ENCODE measurements around the gene CCDC184. TPM values are rescaled to one million over a fixed set of nuclear protein-coding genes. Genes with fewer than 3 reads are reported as not detected.

The CCDC184 gene
- total and polyA plus RNA-seq, 2 experiments from 2014 or later = 4.8 to 13.8 TPM

GRCh38 chr12:48185181-48185919, 1.9 kb downstream of the CCDC184 start:
- 64% methylated on average over 10 of the region's 10 CpGs for WGBS (ENCODE audit: low lambda C conversion rate, missing lambda C conversion rate)
- H3K79me2 ChIP-seq = no peaks in the 10 kb centered on the region
- H3K27me3 ChIP-seq = peaks cover 42% of the 10 kb centered on the region
- H3K9me2 ChIP-seq (replicated peaks; ENCODE audit: insufficient read depth) = no peaks in the 10 kb centered on the region
- no peaks in the 10 kb centered on the region for H3K9me3 ChIP-seq (ENCODE audit: low read depth)
- no peaks in the 10 kb centered on the region for H4K20me1 ChIP-seq (ENCODE audit: insufficient read depth, poor library complexity, severe bottlenecking)
- H3K27ac ChIP-seq = no peak overlapping the region
- peak overlapping the region; percentile 87 for H3K4me2 ChIP-seq
- TF ChIP-seq EZH2 (IDR thresholded peaks at IDR 0.05; ENCODE audit: borderline replicate concordance) (no peak), EZH2phosphoT487 (IDR thresholded peaks at IDR 0.05; ENCODE audit: low read depth, severe bottlenecking, unreplicated experiment) (no peak), CTCF (IDR thresholded peaks at IDR 0.05; ENCODE audit: poor library complexity) (no peak)
- H2AFZ ChIP-seq = no peak overlapping the region
- peak; percentile 54 for DNase-seq (ENCODE audit: low spot score)
- H3K4me3 ChIP-seq = no peak overlapping the region
- peaks cover 12% of the 10 kb centered on the region for H3K4me1 ChIP-seq (ENCODE audit: insufficient read depth)
- H3K36me3 ChIP-seq (replicated peaks; ENCODE audit: insufficient read depth, low read depth) = no peaks in the 10 kb centered on the region

- no peaks in the 10 kb centered on the region for H3K9me2 ChIP-seq (replicated peaks; ENCODE audit: insufficient read depth)
- peaks cover 21% of the 10 kb centered on the region for H3K27me3 ChIP-seq
- H3K79me2 ChIP-seq = no peaks in the 10 kb centered on the region
- H3K9me3 ChIP-seq (ENCODE audit: low read depth) = no peaks in the 10 kb centered on the region
- no peak overlapping the region for H2AFZ ChIP-seq
- no peaks in the 10 kb centered on the region for H3K36me3 ChIP-seq (replicated peaks; ENCODE audit: insufficient read depth, low read depth)
- H3K4me2 ChIP-seq = no peak overlapping the region
- WGBS (ENCODE audit: low lambda C conversion rate, missing lambda C conversion rate) = 83% methylated on average over 10 of the region's 10 CpGs
- H3K4me1 ChIP-seq (ENCODE audit: insufficient read depth) = peaks cover 5% of the 10 kb centered on the region
- H4K20me1 ChIP-seq (ENCODE audit: insufficient read depth, poor library complexity, severe bottlenecking) = no peaks in the 10 kb centered on the region
- no peak for DNase-seq (ENCODE audit: low spot score)
- H3K27ac ChIP-seq = no peak overlapping the region
- H3K4me3 ChIP-seq = no peak overlapping the region
- TF ChIP-seq EZH2phosphoT487 (IDR thresholded peaks at IDR 0.05; ENCODE audit: low read depth, severe bottlenecking, unreplicated experiment) (no peak), EZH2 (IDR thresholded peaks at IDR 0.05; ENCODE audit: borderline replicate concordance) (no peak), CTCF (IDR thresholded peaks at IDR 0.05; ENCODE audit: poor library complexity) (no peak)
Observed at GRCh38 chr12:48187916-48188695, 4.7 kb downstream of the CCDC184 start.

GRCh38 chr12:48189331-48190125, 6.1 kb downstream of the CCDC184 start:
- H3K27me3 ChIP-seq = peaks cover 14% of the 10 kb centered on the region
- H3K9me2 ChIP-seq (replicated peaks; ENCODE audit: insufficient read depth) = no peaks in the 10 kb centered on the region
- no peak overlapping the region for H2AFZ ChIP-seq
- no peak overlapping the region for H3K27ac ChIP-seq
- H3K79me2 ChIP-seq = no peaks in the 10 kb centered on the region
- H3K4me1 ChIP-seq (ENCODE audit: insufficient read depth) = peaks cover 6% of the 10 kb centered on the region
- no peak overlapping the region for H3K4me3 ChIP-seq
- H3K9me3 ChIP-seq (ENCODE audit: low read depth) = no peaks in the 10 kb centered on the region
- H4K20me1 ChIP-seq (ENCODE audit: insufficient read depth, poor library complexity, severe bottlenecking) = no peaks in the 10 kb centered on the region
- H3K4me2 ChIP-seq = no peak overlapping the region
- TF ChIP-seq EZH2 (IDR thresholded peaks at IDR 0.05; ENCODE audit: borderline replicate concordance) (no peak), CTCF (IDR thresholded peaks at IDR 0.05; ENCODE audit: poor library complexity) (peak; percentile 86)
- WGBS (ENCODE audit: low lambda C conversion rate, missing lambda C conversion rate) = 45% methylated on average over 6 of the region's 6 CpGs
- no peaks in the 10 kb centered on the region for H3K36me3 ChIP-seq (replicated peaks; ENCODE audit: insufficient read depth, low read depth)
- peak; percentile 85 for DNase-seq (ENCODE audit: low spot score)
